HepG2 (cell line): Measurements from ENCODE around the gene XDH.

Experiments
- CTCF ChIP-seq: sonication (generic); formaldehyde crosslinking; IDR thresholded peaks from 2 replicates; pipeline ENCODE4 v1.5.0; 2020; ENCODE audit warnings: mild to moderate bottlenecking, missing genetic modification reagents, moderate library complexity
- NFATC3 ChIP-seq: sonication (generic); formaldehyde crosslinking; IDR thresholded peaks from 2 replicates; pipeline ENCODE4 v1.5.1; 2020; ENCODE audit warnings: mild to moderate bottlenecking, missing genetic modification reagents
- ZNF274 ChIP-seq: sonication (generic); formaldehyde crosslinking; IDR thresholded peaks from 2 replicates; pipeline ENCODE4 v1.5.1; 2020; ENCODE audit warnings: mild to moderate bottlenecking, missing genetic modification reagents
- ZNF629 ChIP-seq: sonication (generic); formaldehyde crosslinking; conservative IDR thresholded peaks from 2 replicates; pipeline ENCODE4 v1.5.0; 2020; ENCODE audit warnings: missing genetic modification reagents

- TF ChIP-seq CTCF (CRISPR knock-in tag): no peak
- TF ChIP-seq NFATC3: no peak
- TF ChIP-seq ZNF274: no peak
- no peak for TF ChIP-seq ZNF629 (CRISPR knock-in tag)
Measured at GRCh38 chr2:31404302-31404701, 10.2 kb downstream of the XDH start.
